ENCODE data around the gene ATXN1. TPM values are rescaled to one million over a fixed set of nuclear protein-coding genes. Genes with fewer than 3 reads are reported as not detected.
A peak's percentile ranks its signal among the peaks of the same experiment; 100 is the strongest.

ATXN1 gene
- total and polyA plus RNA-seq, 2 of the 13 experiments (the other 11 are each of a cell fraction or from before 2014, with no cell fraction given) = 20.7 to 39.5 TPM

GRCh38 chr6:16425881-16426615 lies 335.2 kb downstream of the ATXN1 start (continued):
- TF ChIP-seq ZNF451 (CRISPR knock-in tag; IDR thresholded peaks at IDR 0.05) = no peak
- no peak for TF ChIP-seq YY1 (IDR thresholded peaks at IDR 0.05; ENCODE audit: insufficient read depth, insufficient replicate concordance, low read depth, low read length)
- no peak for TF ChIP-seq SAFB2 (CRISPR knock-in tag; IDR thresholded peaks at IDR 0.05; ENCODE audit: borderline replicate concordance, low read depth)
- no peak for TF ChIP-seq ATF1 (CRISPR knock-in tag; IDR thresholded peaks at IDR 0.05)

- no peak overlapping the region for H3K4me2 ChIP-seq (ENCODE audit: low read depth, low read length)
- no peaks in the 10 kb centered on the region for H3K27me3 ChIP-seq (ENCODE audit: control insufficient read depth in 1 of 2, insufficient read depth in 2 of 2, low read length in 2 of 2)
- no TSS peak for BruUV-seq (replicated peaks)
- FAIRE-seq (no peak), ATAC-seq (peak; percentile 22; the same call in 2 of the 3 replicates), DNase-seq (ENCODE audit: low spot score) (no peak)
- H3K9me3 ChIP-seq (ENCODE audit: low read length) = no peaks in the 10 kb centered on the region
- TF ChIP-seq ZC3H4 (CRISPR knock-in tag; IDR thresholded peaks at IDR 0.05; ENCODE audit: borderline replicate concordance) (no peak), MNT (IDR thresholded peaks at IDR 0.05) (peak; percentile 28), ZNF563 (CRISPR knock-in tag; IDR thresholded peaks at IDR 0.05) (no peak)
- H3K79me2 ChIP-seq (ENCODE audit: insufficient read depth, low read length) = no peaks in the 10 kb centered on the region
- no peaks in the 10 kb centered on the region; a peak in 1 of 5 replicates for H3K36me3 ChIP-seq (replicated peaks in 1 of 2; ENCODE audit: control insufficient read depth in 1 of 2, insufficient read depth in 2 of 2, low read length in 2 of 2)
- no peak overlapping the region for H3K27ac ChIP-seq (ENCODE audit: extremely low read length, insufficient read depth, low read length)
- POLR2A ChIA-PET = no interaction called here
- CTCF ChIA-PET (ENCODE audit: low intra/inter-chr PET ratio, low total read pairs) = no interaction called here
- in situ Hi-C loops (cut with HindIII; ENCODE audit: extremely low pct_ligation_motif_present, low pct_unique_long_range_greater_than_20kb) = no loop called here
- no peaks in the 10 kb centered on the region for H3K4me1 ChIP-seq (ENCODE audit: insufficient read depth, low read length)
- H3K4me3 ChIP-seq (replicated peaks in 1 of 3; ENCODE audit: insufficient read depth in 1 of 3, low read depth in 2 of 3, low read length in 3 of 3) = no peak overlapping the region
- H2AFZ ChIP-seq (ENCODE audit: low read length) = no peak overlapping the region
- intact Hi-C loops (cut with micrococcal nuclease; ENCODE audit: unreplicated experiment) = loop anchor here (10.0 kb wide), 1 partner anchor 623 kb away; no protein-coding TSS in a partner anchor
- WGBS (ENCODE audit: low lambda C conversion rate) = 92% methylated on average over 6 of the region's 6 CpGs
- no peak overlapping the region for H3K9ac ChIP-seq (ENCODE audit: insufficient read depth, low read depth, low read length)
- H4K20me1 ChIP-seq (ENCODE audit: insufficient read depth, low read length) = no peaks in the 10 kb centered on the region
Measured at GRCh38 chr6:16421462-16421960, 339.7 kb downstream of the ATXN1 start.
